K562 (cell line): ENCODE measurements around the gene TPM4. TPM values are rescaled to one million over a fixed set of nuclear protein-coding genes. Genes with fewer than 3 reads are reported as not detected.

Experiments used
- ARHGAP35 ChIP-seq: fragments of 450-650 bp; IDR thresholded peaks from 2 replicates; pipeline ENCODE4 v1.6.1; 2018; ENCODE audit not compliant: partially characterized antibody
- CHD7 ChIP-seq: fragments of 200-600 bp; sonication (generic); IDR thresholded peaks from one replicate; pipeline ENCODE4 v1.6.1; 2012; ENCODE audit warnings: mild to moderate bottlenecking, low read depth, low read length, inconsistent platforms
- EP400 ChIP-seq: fragments of 450-650 bp; IDR thresholded peaks from 2 replicates; pipeline ENCODE4 v1.6.1; 2017; ENCODE audit warnings: antibody characterized with exemption, mild to moderate bottlenecking, moderate library complexity
- ZC3H8 ChIP-seq: fragments of 450-650 bp; IDR thresholded peaks from 2 replicates; pipeline ENCODE4 v1.6.1; 2017
- ZNF174 ChIP-seq: fragments of 250-450 bp; sonication (Bioruptor Pico); IDR thresholded peaks from 2 replicates; pipeline ENCODE4 v1.4.0; 2020; ENCODE audit warnings: mild to moderate bottlenecking
- ZNF445 ChIP-seq: fragments of 250-450 bp; sonication (Bioruptor Pico); IDR thresholded peaks from 2 replicates; pipeline ENCODE4 v1.4.0; 2020; ENCODE audit warnings: low read depth, mild to moderate bottlenecking, moderate library complexity
- polyA plus RNA-seq, 8 experiments: library from polyadenylated mRNA; depleted of rRNA in 4 of 8; stranded (reverse) in 5 of 8; unstranded in 3 of 8; fragments of >200 nt; fragmentation: Nextera tagmentation in 2 of 8; fragmentation: Illumina TruSeq in 1 of 8; extraction: Ambion mirVana in 2 of 8; extraction: Trizol in 1 of 8; gene quantifications; 2 replicates each; pipeline versions ENCODE4 v1.2.1 to v1.2.3, GENCODE V29; 2011 to 2014; ENCODE audit warnings: inconsistent platforms in 1 of 8, missing spikeins in 1 of 8
- total RNA-seq, 7 experiments: library from RNA; depleted of rRNA in 6 of 7; stranded (reverse); fragments of >200 nt in 6 of 7; fragmentation: Illumina TruSeq in 2 of 7; extraction: Trizol in 2 of 7; gene quantifications; 2 replicates each; pipeline versions ENCODE4 v1.2.1 to v1.2.3, GENCODE V29; 2011 to 2021; ENCODE audit warnings: low replicate concordance in 1 of 7
- TF ChIP-seq, protein P1 (sequence below), 2 experiments: fragments of 450-650 bp; IDR thresholded peaks; 2 replicates each; pipeline ENCODE4 v1.6.1; 2018; ENCODE audit warnings: mild to moderate bottlenecking in 2 of 2, low read depth in 1 of 2; ENCODE audit not compliant: partially characterized antibody in 2 of 2
- TF ChIP-seq, protein P2 (sequence below): sonication (generic); formaldehyde crosslinking; IDR thresholded peaks from 2 replicates; pipeline ENCODE4 v1.8.0; 2022; ENCODE audit warnings: mild to moderate bottlenecking, missing genetic modification reagents
- TF ChIP-seq, protein P3 (sequence below): sonication (generic); formaldehyde crosslinking; IDR thresholded peaks from 2 replicates; pipeline ENCODE4 v1.4.0; 2020; ENCODE audit warnings: mild to moderate bottlenecking, missing genetic modification reagents

Gene TPM4
- total and polyA plus RNA-seq, 9 of the 15 experiments (the other 6 are each of a cell fraction or from before 2014, with no cell fraction given), result 28.1 to 111 (median 77.4) TPM

DNA sequence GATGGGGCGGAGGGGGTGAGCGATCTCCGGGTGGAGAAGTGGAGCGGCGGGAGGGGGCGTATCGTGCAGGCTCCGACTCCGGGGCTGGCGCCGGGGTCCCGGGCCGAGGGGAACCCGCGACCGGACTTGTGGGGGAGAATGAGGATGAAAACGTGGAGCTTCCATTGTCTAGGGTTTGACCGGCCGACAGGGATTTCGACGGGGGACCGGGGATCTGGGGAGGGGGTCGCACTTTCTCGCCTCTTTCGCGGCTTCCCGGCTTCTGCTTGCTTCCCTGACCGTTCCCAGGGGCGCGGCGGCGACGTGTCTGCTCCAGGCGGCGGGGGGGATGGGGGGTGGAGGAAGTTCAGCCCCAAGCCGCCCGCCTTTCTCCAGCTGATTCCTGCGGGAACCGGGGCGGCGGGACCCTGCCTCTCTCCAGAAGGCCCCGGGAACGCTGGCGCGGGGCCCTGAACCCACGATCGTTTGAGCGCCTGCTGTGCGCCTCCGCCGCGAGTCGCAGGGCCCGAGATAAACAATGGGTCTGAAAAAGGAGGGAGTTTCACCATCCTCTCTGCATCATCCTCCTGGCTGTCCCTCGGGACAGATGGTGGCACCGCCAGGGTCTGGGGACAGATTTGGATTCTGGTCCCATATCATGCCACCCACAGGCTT is 790 bp downstream of the TPM4 start (continued):
- TF ChIP-seq, protein P1, sequence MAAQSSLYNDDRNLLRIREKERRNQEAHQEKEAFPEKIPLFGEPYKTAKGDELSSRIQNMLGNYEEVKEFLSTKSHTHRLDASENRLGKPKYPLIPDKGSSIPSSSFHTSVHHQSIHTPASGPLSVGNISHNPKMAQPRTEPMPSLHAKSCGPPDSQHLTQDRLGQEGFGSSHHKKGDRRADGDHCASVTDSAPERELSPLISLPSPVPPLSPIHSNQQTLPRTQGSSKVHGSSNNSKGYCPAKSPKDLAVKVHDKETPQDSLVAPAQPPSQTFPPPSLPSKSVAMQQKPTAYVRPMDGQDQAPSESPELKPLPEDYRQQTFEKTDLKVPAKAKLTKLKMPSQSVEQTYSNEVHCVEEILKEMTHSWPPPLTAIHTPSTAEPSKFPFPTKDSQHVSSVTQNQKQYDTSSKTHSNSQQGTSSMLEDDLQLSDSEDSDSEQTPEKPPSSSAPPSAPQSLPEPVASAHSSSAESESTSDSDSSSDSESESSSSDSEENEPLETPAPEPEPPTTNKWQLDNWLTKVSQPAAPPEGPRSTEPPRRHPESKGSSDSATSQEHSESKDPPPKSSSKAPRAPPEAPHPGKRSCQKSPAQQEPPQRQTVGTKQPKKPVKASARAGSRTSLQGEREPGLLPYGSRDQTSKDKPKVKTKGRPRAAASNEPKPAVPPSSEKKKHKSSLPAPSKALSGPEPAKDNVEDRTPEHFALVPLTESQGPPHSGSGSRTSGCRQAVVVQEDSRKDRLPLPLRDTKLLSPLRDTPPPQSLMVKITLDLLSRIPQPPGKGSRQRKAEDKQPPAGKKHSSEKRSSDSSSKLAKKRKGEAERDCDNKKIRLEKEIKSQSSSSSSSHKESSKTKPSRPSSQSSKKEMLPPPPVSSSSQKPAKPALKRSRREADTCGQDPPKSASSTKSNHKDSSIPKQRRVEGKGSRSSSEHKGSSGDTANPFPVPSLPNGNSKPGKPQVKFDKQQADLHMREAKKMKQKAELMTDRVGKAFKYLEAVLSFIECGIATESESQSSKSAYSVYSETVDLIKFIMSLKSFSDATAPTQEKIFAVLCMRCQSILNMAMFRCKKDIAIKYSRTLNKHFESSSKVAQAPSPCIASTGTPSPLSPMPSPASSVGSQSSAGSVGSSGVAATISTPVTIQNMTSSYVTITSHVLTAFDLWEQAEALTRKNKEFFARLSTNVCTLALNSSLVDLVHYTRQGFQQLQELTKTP (IDR thresholded peaks at IDR 0.05; ENCODE audit: low read depth in 1 of 2, partially characterized antibody in 2 of 2), result no peak
- TF ChIP-seq CHD7 (no peak), ZNF174 (CRISPR knock-in tag) (no peak), EP400 (no peak), ZNF445 (CRISPR knock-in tag) (no peak), ZC3H8 (no peak), ARHGAP35 (no peak)
- TF ChIP-seq, protein P2, sequence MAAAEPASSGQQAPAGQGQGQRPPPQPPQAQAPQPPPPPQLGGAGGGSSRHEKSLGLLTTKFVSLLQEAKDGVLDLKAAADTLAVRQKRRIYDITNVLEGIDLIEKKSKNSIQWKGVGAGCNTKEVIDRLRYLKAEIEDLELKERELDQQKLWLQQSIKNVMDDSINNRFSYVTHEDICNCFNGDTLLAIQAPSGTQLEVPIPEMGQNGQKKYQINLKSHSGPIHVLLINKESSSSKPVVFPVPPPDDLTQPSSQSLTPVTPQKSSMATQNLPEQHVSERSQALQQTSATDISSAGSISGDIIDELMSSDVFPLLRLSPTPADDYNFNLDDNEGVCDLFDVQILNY, result no peak
- TF ChIP-seq, protein P3, sequence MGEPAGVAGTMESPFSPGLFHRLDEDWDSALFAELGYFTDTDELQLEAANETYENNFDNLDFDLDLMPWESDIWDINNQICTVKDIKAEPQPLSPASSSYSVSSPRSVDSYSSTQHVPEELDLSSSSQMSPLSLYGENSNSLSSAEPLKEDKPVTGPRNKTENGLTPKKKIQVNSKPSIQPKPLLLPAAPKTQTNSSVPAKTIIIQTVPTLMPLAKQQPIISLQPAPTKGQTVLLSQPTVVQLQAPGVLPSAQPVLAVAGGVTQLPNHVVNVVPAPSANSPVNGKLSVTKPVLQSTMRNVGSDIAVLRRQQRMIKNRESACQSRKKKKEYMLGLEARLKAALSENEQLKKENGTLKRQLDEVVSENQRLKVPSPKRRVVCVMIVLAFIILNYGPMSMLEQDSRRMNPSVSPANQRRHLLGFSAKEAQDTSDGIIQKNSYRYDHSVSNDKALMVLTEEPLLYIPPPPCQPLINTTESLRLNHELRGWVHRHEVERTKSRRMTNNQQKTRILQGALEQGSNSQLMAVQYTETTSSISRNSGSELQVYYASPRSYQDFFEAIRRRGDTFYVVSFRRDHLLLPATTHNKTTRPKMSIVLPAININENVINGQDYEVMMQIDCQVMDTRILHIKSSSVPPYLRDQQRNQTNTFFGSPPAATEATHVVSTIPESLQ (CRISPR knock-in tag), result no peak
